HG02798 (cell line): ENCODE data around the gene TNFSF13.
"Not testable (repeated sequence)": the region's sequence is repeated elsewhere in the genome, so short reads cannot be mapped to it uniquely, and the experiment has no call there.

Source experiments
- ATAC-seq: cut with Tn5 transposase; IDR thresholded peaks from one replicate; pipeline ENCODE4 v1.9.1; 2021; ENCODE audit warnings: mild to moderate bottlenecking; ENCODE audit not compliant: unreplicated experiment, poor library complexity

Gene TNFSF13

DNA sequence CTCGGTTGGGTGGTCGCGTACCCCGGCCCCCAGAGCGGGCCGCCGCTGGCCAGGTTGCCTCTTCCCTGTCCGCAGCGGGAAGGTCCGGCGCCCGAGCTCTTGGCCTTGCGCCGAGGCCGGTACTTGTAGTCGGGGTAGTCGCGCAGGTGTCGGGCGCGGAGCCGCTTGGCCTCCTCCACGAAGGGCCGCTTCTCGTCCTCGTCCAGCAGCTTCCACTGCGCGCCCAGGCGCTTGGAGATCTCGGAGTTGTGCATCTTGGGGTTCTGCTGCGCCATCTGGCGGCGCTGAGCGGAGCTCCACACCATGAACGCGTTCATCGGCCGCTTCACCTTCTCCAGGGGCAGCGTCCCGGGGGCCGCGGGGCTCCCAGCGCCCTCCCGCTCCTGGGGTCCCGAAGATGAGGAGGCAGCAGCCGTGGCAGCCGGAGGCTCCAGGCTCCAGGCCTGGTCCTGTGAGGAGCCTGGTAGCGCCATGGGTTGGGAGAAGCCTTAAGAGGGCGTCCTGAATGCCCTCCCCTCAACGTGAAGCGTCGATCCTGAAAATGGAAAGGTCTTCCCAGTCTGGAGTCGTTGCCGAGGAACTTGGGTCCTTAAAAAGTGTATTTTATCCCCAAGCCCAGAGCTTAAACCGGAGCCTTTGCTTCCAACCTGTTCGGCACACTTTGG is 30.8 kb downstream of the TNFSF13 start:
- peak; percentile 50 for ATAC-seq

DNA sequence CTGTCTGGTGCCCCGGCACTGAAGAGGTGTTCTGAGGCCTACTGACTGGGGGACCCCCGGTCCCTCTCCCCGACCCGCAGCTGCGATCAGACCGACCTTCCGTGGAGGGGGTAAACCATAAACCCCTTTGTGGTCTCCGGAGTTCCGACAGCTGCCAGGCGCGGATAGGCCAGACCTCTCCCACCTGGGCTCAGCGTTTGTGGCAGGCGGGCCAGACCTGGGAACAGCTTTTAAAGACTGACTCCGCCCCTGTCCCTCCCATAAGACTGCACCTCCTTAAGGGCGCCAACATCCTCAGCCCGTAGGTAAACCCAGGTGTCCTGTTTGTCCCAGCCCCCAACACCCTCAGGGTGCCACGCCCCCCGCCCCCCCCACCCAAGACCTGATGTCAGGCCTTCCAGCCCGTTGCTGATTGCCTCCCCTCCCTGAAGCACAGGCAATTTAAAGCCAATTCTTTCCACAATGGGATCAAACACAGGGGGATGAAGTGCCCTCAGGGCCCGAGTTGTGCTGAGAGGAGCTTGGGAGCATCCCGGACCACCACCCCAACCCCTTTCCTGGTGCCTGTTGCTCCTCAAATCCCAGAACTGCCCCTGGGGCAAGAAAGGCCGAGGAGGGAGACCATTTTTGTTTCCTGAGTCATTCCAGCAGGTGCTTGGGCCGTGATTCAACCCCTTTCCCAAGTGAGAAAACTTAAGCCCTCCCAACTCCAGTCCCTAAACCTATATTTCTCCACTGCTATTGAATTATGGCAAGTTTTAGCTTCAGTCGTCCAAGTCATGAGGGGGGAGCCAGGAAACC is 31.5 kb downstream of the TNFSF13 start, which contains the start of gene SOX15:
Gene SOX15, minus strand, starts transcription at position 204 of the 801 bp plus-strand sequence. CDS start 418 bp downstream, outside the sequence.
- no peak for ATAC-seq

GRCh38 chr17:7590743-7591142 is 32.2 kb downstream of the TNFSF13 start:
- no peak for ATAC-seq

GRCh38 chr17:7591596-7591995 is 33.0 kb downstream of the TNFSF13 start:
- ATAC-seq: no peak

- no peak for ATAC-seq
Measured at GRCh38 chr17:7592422-7593021, 34.0 kb downstream of the TNFSF13 start.

GRCh38 chr17:7593296-7593695 is 34.7 kb downstream of the TNFSF13 start:
- no peak for ATAC-seq

DNA sequence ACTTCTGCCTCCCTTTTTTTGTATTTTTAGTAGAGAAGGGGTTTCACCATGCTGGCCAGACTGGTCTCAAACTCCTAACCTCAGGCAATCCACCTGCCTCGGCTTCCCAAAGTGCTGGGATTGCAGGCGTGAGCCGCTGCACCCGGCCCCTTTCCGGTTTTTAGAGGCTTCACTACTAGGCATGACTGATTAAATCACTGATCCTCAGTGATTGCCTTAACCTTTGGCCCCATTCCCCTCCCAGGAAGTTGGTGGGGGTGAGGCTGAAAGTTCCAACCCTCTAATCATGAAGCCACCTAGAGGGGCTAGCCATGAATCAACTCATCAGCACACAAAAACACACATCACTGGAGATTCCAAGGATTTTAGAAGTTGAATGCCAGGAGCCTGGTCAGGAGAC is 39.0 kb downstream of the TNFSF13 start:
- not testable (repeated sequence) for ATAC-seq

GRCh38 chr17:7606280-7606679 is 47.7 kb downstream of the TNFSF13 start:
- no peak for ATAC-seq

- ATAC-seq: no peak
Measured at GRCh38 chr17:7610641-7611040, 52.1 kb downstream of the TNFSF13 start.
